Measurements from ENCODE around the gene IQCK.

IQCK gene

DNA sequence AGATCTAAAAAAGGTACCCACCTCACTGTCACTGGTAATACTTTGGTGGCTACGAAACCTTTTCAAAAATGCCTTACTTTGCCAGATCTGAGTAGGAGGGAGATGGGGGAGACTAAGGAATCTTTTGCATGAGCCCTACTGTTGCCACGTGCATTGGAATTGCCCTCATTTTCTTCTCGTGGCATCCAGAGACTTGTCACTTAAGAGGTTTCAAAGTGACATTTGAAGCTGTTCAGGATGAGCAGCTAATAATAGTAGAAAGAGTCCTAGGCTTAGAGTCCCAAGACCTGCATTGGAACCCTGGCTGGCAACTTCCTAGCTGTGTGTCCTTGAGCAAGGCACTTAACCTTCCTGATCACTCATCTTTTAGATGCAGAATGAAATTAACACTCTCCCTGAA lies 123.1 kb downstream of the IQCK start:
- DNase-seq, result no peak

DNA sequence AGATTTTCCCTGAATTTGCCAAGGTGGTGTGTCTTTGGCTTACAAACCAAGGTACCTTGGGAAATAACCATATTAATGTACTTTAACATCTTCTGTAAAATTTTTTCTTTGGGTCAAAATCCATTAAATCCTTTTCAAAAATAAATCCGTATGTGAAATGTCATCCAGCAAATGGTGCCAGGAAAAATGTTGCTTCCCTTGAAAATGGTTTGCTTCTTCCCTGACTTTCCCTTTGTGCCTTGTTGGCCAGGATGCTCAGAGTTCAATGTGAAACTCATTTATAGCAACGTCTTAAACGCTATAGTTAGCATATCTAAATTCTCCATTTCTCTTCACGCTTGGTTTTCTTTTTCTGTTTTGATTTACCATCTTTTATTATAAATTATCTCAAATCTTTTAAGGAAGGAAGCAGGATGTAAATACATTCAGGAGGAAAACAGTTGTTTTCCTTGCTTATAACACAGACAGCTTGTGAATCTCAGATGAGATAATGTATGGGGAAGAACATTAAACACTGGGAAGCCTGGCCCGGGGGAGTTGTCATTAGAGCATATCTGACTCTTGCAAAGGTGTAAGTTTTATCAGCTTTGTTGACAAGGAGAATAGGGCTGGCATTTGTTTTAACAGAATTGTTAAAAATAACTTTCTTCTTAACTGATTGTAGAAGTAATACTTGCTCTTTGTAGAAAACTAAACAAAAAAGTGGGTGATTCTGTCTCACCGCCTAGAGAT lies 124.5 kb downstream of the IQCK start:
- DNase-seq, result no peak

DNA sequence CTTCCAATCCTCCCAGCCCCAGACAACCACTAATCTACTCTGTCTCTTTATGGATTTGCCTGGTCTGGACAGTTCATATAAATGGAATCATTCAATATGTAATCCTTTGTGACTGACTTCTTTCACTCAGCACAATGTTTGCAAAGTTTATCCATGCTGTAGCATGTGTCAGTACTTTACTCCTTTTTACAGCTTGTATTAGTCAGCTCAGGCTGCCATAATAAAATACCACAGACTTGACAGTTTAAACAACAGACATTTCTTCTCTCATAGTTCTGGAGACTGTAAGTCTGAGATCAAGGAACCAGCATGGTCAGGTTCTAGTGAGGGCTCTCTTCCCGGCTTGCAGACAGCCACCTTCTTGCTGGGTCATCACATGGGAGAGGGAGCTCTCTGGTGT lies 125.3 kb downstream of the IQCK start:
- no peak for DNase-seq

DNA sequence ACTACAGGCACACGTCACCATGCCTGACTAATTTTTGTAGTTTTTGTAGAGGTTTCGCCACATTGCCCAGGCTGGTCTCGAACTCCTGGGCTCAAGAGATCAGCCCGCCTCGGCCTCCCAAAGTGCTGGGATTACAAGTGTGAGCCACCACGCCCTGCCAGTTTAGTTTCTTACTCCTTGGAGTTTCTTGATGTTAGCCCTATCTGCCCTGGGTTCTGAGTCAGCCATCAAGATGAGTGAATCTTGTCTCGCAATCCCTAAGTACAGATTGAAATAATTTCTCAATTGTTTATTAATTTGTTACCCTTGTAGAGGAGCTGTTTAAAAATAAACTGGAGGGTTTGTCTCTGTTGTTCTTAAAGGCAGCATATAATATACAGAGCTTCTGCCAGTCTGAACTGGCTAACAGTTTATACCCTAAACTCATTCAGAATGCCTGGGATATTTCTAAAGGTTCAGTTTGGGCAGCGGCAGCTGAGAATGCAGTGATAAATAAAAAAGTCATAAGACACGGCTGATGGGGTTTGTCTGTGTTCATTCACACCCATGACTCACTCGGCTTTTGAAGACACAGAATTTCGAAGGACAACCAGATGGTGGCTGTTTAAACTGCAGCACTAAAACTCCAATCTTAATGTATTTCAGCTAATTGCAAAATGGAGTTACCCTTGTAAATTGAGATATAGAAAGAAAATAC lies 127.0 kb downstream of the IQCK start:
- DNase-seq, result no peak

DNA sequence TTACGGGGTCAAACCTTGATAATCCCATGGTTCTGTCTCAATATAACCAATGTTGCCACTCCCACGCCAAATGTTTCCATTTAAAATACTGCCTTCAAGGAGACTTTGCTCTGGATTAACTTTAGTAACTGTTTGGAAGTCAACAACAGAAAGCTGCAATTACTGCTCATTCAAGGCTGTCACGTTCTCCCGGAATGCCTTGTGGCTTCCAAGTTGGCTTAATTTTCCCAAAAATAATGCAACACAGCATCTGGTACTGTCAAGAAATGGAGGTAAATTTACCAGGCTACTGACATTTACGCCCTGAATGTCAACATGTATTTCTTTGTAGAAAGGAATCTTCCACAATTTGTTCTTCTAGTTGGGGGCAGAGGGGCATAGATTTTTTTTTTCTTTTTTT lies 128.4 kb downstream of the IQCK start:
- no peak for DNase-seq

DNA sequence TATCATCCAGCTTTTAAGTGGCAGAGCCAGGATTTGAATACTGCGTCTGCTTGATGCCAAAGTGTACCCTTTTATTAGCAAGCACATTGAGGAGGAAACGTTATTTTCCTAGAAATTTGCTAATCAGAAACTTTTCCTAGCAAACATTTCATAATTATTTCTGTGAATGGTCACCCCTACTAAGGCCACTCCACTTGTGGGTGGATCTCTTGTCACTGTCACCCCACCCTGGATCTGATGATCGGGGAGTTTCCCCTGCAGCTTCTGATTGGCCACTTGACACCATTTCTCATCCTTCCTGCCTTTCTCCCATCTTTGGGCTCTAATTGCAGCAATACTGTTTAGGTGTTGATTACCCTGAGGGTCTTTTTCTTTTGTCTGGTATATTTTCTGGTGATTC lies 130.7 kb downstream of the IQCK start:
- no peak for DNase-seq

DNA sequence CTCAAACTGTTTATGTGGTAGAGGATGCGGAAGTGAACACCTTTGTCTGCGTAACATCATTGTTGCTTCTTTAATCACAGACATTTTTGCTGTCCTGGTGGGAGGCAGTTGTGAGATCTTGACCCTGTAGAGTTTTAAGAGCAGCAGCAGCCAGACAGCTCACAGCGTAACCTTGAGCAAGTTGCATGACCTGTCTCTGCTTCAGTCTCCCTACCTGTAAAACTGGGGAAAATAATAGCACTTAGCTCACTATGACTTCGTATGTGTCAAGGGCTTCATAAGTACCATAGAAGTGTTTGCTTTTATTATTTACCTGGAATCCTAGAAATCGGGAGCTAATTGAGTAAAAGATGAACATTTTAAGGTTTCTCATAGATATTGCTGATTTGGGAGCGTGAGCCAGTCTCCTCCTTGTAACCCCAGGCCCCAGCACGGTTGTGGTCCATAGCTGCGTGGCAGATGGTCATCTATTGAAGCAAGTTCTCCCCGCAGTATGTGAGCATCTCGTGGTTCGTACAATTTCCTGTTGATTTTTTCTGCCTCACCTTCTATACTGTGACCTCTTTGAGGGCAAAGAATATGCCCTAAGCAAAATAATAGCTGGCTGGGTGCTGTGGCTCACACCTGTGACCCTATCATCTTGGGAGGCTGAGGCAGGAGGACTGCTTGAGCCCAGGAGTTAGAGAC lies 132.2 kb downstream of the IQCK start:
- DNase-seq, result peak; percentile 55

DNA sequence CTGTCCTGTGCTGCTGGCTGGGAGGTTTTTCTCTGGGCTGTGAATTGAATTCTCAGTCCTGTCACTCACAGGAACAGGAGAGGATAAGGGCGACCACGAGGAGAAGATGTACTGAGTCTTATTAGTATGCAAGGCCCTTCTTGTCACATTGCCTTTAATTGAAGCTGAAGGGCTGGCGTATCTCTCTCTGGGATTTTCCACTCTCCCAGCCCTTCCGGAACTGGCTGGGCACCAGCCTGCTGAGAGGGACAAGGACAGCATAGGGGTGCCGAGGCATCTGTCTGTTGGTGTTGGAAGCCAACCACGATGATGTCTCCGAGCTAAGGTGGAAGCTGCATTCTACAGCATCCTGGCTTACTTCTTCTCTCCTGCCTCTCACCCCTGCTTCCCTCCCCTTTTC lies 133.4 kb downstream of the IQCK start:
- no peak for DNase-seq

DNA sequence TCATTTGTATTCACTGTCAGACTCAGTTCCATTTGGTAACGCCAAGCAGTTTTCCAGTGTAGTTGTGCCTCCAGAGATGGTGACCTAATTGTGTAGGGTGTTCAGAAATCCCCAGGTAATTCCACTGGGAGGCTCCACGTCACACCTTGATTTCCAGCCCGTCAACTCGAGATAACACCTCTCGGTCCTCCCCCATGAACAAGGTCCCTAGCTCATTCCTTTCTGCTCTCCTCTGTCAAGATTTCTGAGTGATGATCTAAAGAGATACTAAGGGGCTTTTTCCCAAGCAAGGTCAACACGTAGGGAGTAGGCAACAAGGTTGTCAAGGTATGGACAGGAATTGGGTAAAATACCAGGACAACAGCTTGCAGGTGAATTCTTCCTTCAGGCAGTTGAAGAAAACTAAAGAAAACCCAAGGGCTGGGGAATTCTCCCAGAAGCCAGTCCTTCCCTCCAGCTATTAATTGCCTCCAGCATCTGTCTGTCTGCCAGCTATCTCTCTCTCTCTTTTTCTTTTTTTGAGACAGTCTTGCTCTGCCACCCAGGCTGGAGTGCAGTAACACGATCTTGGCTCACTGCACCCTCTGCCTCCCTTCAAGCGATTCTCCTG lies 135.2 kb downstream of the IQCK start:
- no peak for DNase-seq

DNA sequence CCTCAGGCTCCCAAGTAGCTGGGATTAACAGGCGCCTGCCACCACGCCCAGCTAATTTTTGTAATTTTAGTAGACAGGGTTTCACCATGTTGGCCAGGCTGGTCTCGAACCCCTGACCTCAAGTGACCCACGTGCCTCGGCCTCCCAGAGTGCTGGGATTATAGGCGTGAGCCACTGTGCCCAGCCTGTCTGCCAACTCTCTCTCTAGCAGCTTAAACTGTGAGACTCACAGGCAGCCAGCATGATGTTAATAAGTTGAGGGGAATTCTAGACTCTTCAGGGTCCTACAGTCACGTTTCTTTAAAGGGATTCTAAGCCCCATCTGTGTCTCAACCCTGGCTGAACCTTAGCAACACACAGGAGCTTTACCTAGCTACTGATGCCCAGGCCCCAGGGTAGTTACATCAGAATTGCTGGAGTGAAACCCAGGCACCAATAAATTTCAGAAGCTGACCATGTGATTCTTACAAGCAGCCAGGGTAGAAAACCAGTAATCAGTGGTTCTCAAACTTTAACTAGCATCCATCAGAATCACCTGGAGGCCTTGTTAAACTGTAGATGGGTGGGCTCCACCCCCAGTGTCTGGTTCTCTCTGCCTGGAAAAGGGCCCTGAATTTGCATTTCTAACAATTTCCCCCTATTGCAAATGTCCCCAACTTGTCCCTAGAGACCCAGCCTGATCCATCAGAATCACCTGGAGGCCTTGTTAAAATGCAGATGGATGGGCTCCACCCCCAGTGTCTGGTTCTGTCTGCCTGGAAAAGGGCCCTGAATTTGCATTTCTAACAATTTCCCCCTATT lies 135.9 kb downstream of the IQCK start:
- no peak for DNase-seq

DNA sequence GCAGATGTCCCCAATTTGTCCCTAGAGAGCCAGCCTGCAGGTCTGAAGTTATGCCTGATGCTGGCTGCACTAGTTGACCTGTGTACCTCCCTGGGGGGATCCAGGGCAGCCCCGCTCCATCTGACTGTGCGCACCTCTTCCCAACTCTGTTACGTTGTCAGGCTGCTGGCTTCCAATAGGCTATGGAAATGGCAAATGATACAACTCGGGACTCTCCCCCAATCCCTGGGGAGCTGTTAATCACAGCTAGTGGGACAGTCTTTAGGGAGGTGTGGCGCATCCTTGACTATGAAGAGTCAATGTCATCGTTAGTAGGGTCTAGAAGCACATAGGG lies 136.4 kb downstream of the IQCK start:
- no peak for DNase-seq

DNA sequence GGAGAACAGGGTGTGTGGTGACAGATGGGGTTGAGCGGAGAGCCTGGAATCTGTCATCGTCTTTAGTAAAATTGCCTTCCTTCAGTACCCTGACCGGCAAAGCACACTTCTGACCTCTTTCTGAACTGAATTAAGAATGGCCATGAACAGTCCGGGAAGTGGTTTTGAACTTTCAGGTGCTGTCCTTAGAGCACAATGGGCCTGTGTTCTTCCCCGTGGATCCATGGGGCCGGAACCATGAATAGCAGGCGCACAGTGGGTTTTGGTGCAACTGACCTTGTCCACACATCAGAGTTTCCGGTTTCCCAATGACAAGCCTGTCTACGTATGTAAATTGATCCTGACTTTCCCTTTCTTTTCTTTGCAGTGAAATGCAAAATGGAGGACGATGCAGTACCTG lies 138.0 kb downstream of the IQCK start:
- no peak for DNase-seq

DNA sequence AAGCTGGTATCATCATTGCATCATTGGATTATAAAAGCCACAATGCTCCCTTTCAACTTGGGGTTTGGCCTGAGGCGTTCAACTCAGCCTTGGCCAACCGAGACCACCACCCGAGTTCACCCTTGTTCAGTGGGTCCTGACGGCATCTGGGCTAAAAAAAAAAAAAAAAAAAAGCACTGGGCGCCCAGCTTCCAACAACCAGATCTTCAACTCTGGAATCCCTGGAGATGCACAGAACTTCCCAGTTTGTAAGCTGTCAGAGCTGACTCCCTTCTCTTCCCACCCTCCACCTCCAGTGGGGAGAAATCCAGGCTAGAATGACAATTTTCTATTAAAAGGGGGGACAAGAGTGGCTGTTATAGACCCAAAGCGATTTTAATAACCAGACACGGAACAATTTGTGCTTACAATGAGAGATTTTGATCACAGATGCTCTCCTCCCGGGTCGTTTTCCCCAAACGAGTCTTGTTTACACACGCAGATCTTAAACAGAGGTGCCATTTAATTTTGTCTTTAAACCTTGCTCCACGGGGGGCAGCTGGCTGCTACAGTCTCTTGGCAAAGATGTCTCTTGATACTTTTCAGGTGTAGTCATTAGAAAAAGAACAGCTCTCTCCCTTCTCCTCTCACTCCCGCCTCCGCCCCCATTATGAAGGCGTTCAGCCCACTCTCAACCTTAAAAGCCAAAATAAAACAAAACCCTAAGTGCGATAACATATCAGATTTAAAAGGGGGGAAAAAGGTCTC lies 139.7 kb downstream of the IQCK start:
- DNase-seq, result no peak

DNA sequence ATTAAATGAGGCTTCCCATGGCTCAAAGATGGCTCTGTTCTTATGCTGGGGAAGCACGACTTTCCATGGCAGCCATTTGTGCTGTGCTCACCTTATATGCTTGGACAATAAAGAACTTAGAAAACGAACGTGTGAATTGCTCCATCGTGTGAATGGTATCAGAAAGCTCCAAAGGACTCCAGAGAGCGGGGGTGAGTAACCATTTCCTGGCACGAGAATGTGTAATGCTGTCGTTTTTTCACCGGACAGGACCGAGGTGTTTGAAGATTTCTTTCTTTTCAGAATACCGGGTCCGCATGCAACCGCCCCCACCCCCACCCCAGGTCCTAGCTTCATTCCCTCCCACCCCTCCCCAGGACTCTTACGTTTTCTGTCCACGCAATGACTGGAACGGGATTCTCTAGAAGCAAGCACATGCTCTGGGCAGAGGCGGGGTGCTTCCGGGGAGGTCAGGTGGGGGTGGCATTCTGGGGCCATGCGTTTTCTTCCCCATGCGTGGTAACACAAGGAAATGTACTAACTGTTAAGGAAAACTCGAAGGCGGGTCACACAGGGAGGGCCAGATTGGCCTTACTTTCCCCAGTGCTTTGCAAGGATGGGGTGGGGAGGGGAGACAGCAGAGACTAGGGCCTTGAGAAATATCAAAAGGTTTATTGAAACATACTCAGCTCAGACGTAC lies 140.4 kb downstream of the IQCK start:
- no peak for DNase-seq

DNA sequence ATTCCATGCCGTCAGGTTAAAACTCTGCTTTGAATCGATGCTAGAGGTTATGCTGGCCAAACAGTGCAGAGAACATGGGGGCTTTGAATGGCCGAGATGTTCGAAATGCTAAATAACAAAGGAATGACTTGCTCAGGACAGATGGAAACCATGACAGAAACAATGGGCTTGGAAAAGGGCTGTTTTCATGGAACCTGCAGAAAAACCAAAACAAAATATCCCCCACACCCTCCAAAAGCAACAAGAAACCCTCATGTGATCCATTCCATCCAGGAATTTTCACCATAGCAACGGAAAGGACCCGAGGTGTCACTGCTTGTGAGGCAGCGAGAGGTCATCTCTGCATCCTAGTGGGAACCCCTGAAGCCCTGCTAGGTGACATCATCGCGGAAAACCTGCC lies 141.1 kb downstream of the IQCK start:
- DNase-seq, result no peak

DNA sequence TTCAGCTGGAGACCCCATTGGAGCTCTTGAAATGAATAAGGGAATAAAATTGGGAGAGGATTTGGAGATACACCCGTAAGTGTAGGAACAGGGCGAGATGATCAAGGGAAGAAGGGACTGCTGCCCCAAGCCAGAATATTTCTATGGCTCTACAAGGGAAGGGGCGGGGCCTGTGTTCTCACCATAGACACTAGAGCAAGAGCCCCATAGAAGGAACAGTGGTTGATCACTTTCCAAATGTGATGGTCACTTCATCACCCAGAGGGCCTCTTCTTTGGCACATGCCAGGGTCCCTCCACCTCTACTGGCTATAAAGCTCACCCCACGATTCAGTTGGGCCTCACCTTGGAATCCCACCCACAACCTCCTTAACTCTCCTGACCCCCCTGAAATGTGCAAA lies 141.5 kb downstream of the IQCK start:
- DNase-seq, result no peak

DNA sequence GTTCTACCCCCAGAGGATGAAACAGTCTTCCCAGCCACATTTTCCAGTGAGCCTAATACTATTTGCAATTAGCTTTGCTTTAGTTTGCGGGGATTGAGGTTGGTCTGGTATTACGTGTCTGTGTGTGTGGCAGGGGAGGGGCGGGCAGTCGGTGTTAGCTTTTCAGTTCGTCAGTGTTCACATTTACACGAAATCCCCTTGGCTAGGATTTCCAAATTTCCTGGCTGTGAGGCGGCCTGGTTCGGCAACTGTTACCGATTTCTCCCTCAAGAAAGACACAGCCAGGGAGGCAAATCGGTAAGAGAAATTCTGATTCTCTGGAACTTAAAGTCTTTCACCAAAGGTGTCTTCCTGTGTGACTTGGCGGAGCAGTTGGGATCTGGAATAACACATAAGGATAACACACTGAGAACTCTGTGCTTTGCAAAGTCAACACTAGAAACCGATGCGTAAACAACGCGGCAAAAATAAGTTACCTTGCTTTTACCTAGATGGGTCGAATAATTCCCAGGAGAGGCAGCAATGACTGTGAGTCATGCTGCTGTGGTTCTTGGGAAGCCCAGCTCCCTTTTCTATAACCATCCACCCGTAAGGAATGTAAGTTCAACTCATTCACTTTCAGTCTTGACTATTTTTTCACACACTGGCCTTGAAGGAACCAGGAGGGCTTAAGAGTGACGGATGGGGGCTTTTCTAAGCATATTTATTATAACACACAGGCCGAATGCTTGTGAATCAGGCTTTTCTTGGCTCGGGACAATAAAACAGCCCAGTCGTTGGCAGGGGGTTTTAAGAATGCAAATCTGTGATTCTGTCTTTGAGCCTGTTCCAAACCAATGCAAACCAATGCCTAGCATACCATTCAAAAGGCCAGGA lies 142.3 kb downstream of the IQCK start:
- DNase-seq, result no peak

DNA sequence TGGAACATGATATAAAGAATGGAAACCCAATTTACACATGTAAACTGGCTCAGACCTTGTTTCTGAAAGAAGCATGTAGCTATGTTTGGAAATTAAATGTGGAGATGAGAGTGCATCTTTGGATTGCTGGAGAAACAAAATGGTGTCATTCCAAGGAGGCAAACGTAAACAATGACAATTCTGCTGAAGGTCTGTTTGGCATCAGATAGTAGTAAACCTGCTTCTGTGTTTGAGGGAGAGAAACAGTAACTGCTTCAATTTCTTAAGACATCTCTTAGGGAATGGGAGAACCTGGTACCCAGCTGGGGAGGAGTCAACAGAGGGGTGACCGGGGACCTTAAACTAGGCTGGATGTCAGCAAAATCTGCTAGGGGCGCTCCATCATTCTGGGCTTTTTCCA lies 143.1 kb downstream of the IQCK start:
- DNase-seq, result no peak

DNA sequence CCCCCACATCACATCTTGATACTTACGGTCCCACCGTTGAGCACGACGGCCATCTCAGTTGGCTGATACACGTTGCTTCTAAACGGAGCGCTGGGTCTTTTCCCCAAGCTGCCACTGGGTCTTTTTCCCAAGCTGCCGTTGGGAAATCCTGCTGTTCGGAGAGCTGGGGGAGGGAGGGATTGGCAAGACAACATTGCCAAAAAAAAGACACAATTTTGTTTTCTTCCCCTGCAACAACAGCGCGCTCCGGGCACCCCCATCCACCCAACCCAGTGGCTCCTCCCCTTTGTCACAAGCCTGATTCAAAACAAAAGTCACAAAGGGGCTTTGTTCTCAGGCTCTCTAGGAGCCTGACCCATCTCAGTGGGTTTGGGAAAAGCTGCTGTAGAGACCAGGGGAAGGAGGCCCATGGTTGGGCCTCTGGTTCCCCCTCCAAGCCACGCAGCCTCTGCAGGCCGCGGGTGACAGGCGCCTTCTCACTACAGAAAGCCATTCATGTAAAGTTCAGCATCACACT lies 143.8 kb downstream of the IQCK start:
- no peak for DNase-seq

DNA sequence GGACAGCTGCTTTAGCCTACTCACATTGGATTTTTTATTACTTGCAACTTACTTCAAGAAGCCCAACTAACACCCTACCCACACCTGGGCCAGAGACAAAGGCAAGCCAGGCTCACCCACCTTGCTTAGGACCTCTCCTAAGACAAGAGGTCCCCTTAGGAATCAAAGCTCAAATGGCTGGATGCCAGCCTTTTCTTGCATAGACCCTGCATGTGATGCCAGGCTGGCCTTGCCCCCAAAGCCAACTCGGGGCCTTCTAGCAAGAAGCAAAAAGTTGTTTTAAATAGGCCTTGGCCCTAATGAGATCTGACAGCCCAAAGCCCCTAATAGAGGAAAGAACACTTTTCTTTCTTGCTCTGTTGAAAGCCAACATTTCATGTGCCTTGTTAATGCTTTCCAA lies 145.9 kb downstream of the IQCK start:
- DNase-seq, result no peak

DNA sequence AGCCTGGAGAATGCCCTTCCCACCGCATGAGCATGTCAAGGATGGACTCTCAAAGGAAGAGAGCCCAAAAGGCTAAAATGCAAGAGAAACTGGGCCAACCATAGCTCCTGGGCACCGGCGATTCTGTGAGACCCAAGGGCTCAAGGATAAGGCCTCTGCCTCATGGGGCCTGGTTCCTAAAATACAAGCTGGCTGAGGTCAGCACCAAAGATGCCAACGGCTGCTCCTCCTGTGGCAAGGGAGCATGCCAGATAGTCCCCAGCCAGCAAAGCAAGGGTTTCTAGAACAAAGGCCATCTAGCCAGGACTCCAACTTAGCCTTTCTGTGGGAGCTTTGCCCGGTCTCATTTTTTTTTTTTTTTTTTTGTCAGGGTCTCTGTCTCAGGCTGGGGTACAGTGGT lies 146.5 kb downstream of the IQCK start:
- no peak for DNase-seq
